ENCODE measurements around the gene ENPP4.
"Not testable (repeated sequence)": the region's sequence is repeated elsewhere in the genome, so short reads cannot be mapped to it uniquely, and the experiment has no call there.

ENPP4 gene, protein sequence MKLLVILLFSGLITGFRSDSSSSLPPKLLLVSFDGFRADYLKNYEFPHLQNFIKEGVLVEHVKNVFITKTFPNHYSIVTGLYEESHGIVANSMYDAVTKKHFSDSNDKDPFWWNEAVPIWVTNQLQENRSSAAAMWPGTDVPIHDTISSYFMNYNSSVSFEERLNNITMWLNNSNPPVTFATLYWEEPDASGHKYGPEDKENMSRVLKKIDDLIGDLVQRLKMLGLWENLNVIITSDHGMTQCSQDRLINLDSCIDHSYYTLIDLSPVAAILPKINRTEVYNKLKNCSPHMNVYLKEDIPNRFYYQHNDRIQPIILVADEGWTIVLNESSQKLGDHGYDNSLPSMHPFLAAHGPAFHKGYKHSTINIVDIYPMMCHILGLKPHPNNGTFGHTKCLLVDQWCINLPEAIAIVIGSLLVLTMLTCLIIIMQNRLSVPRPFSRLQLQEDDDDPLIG
- 53.3 to 77.8 reads per million in 2 donors for total RNA-seq

DNA sequence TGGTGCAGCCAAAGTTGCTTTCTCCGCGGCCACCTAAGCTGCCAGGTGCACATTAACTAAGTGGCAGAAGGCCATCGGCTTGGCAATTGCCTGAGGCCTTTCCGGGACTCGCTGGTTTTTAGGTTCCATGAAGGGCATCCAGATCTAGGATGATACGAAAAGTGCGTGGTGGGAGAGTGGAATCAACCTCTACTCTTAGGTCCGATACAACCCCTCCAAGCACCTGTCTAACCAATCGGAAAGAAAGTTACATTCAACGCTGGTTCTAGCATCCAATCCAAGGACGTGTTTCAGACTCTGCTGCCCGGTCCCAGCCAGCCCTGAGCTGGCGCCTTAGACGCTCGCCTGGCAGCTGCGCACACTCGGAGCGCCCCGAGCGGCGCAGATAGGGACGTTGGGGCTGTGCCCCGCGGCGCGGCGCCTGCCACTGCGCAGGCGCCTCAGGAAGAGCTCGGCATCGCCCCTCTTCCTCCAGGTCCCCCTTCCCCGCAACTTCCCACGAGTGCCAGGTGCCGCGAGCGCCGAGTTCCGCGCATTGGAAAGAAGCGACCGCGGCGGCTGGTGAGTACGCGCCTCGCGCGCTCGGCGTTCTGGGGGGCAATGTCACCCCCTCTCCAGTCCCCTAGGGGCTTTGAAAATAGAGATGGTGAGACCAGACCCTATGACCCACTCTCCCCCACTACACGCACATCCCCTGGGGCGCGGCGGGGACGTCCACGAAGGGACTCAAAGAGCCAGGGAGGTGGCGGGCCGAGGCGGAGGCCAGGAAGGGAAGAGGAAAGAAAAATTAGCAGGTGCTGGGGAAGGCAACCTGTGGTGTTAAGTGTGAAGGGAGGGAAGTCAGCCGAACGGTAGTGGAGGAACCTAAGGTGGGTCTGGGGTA is at the start of gene ENPP4:
ENPP4 (plus strand) TSS at position 361 of the 883 bp plus-strand sequence. CDS start 9,595 bp downstream, outside the sequence.
- DNase-seq = peak; percentile 88

DNA sequence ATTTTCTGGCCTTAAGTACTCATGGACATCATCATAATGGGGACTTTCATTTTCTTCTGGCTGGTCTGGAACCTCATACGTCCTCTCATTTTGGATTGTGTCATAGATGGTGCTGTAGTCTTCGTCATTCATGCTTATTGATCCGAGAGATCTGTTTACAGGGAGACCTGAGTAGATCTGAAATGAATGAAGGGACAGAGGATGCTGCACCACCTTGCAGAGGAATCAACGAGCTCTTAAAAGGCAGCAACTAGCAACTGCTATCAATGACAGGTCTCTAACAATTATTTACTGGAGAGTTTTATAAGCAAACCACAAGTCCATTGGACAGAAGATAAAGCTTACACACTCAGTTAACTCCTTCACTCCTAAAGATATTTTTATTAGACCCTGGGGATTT is 49.7 kb upstream of the ENPP4 start:
- DNase-seq = no peak

DNA sequence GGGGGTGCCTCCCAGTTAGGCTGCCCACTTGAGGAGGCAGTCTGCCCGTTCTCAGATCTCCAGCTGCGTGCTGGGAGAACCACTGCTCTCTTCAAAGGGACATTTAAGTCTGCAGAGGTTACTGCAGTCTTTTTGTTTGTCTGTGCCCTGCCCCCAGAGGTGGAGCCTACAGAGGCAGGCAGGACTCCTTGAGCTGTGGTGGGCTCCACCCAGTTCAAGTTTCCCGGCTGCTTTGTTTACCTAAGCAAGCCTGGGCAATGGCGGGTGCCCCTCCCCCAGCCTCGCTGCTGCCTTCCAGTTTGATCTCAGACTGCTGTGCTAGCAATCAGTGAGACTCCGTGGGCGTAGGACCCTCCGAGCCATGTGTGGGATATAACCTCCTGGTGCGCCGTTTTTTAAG is 44.1 kb upstream of the ENPP4 start:
- not testable (repeated sequence) for DNase-seq

DNA sequence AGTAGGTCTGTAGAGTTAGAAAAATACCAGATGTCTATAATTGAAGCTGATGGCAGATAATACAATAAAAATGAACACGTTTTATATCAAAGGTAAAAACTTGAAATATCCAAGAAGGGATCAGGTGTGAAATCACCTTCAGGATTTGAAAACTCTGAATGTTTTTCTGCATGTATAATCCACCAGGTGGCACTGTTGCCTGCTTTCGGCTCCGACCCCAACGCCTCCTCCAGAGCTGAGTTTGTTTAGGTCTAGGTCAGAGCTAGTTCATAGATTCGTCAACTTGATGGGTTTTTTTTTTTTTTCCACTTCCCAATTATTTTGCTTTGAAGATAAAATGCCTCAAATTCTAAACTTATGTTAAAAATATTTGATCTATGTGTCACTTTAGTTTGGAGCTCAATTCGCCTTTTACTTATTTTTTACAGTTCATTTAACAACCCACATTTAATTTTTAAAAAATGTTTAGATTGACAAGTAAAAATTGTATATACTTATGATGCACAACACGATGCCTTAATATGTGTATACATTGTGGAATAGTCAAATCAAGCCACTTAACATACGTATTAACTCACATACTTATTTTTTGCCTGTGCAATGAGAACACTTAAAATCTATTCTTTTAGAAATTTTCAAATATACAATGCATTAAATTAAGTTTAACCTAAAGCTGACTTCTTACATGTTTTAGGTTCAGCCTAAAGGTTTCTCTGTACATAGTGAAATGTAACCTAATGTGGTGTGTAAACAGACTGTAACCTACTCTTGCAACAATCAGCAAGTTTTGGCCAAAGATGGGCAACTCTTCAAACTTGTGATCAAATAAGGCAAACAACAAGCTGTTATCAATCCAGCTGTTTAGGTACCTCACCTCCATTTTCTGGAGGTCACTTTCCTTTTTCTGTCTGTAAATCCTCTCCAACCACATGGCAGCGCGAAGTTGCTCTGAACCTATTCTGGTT is 39.4 kb upstream of the ENPP4 start:
- no peak for DNase-seq

DNA sequence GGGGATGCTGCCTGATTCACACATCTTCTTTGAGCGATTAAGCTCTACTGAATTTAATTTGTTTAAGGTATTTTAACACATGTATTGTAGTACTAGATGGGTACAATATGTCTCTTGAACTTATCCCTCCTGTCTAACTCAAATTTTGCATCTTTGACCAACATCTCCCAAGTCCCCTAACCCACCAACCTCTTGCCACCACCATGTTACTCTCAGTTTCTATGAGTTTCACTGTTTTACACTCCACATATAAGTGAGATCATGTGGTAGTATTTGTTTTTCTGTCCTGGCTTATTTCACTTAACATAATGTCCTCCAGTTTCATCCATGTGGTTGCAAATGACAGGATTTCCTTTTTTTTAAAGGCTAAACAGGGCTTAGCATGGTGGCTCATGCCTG is 38.7 kb upstream of the ENPP4 start:
- no peak for DNase-seq

DNA sequence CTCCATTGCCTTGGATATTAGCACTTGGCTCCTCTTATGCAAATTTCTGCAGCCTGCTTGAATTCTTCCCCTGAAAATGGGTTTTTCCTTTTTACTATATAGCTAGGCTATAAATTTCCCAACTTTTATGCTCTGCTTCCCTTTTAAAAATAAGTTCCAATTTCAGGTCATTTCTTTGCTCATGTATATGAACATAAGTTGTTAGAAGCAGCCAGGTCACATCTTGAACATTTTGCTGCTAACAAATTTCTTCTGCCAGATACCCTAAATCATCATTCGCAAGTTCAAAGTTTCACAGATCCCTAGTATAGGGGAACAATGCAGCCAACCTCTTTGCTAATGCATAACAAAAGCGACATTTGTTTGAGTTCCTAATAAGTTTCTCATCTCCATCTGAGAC is 34.5 kb upstream of the ENPP4 start:
- DNase-seq = no peak

DNA sequence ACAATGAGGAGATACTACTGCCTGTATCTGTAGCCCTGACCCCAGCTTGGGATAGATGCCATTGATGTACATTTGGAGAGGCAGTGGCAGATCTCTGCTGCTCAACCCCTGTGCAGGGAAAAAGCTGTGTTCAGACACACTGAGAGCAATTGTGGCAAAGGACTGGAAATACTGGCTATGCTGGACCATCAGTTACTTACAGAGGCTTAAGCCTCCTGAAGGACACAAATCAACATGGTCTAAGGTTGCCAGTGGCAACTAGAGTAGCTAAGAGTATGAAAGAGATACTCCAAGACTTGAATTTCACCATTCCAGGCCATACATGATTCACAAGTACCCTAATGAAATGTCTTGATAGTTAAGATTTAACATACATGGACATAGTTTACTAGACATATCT is 32.4 kb upstream of the ENPP4 start:
- DNase-seq = no peak

DNA sequence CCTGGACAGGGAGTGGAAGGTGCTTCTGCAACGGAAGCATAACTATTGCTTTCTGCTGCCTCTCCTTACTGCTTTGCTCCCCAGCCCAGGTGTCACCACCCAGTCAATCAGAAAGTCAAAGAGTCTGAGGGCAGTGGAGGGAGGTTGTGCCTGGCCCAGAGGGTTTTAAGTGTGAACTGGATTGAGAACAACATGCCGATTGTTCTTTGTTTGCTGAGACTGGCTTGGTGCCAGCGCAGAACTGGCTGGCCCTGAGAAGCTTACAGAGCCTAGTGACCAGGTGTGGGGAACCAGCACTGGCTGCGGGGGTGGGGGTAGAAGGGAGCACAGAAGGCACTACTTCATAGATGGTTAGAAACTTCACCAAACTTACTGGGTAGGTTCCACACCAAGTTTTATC is 31.1 kb upstream of the ENPP4 start:
- DNase-seq = no peak

DNA sequence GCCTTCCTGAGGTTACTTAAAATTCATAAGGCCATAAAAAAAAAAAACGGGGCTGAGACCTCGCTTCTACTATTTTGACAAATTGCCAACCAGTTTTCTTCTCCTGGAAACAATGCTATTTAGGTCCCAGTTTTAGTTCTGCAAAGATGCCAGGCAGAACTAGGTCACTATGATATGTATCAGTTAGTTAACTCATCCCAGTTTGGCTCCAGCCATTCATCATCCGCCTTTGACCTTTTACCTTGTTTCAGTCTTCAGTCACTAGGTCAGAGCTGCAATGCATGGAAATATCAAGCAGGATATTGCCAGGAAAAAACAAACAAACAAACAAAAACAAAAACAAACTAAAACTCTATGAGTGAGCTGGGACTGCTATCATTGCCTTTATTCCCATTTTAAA is 29.8 kb upstream of the ENPP4 start:
- DNase-seq = no peak

DNA sequence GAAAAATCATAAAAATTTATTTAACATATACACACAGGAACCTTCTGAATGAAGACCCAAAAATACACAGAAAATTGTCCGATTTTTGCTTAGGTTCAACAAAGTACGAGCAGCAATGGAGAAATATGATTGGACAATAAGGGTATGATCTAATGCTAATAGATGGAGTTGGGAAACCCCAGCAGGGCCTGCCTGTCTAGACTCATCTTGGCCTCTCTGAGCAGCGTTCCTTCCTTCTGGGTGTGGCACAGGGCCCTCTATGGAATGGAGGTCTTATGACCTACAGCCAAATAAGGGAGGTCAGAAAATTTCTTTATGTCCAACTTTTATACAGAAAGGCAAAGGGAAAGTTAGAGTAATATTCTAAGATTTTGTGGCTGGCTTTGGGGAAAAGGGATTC is 27.7 kb upstream of the ENPP4 start:
- no peak for DNase-seq

DNA sequence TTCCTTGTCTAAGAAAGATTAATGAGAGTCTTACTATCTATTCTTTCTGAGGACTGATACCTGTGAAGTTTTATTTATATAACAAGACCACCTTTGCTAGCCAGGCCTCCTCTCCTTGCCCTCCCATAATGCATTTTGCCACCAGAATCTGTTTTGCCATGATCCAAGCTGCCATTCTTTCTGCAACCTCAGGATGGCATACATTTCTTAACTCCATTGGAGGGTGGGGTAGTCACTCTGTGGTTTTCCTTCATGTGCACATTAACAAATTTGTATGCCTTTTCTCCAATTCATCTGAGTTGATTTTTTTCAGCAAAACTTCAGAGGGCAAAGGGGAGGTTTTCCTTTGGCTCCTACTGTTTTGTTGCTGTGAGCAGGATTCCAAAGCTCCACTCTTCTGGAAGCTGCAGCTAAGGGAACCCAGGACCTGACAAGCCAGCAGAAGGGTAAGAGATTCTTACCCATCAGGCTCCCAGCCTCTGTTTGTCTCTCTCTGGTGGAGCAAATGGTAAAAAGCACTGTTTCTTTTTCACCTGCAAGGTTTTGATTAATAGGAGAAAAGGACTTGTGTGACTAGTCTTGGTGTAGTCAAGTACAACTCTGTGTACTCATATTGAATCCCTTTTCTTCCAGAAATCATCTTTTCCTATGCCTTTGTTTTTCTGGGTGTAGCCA is 26.2 kb upstream of the ENPP4 start:
- DNase-seq = no peak

DNA sequence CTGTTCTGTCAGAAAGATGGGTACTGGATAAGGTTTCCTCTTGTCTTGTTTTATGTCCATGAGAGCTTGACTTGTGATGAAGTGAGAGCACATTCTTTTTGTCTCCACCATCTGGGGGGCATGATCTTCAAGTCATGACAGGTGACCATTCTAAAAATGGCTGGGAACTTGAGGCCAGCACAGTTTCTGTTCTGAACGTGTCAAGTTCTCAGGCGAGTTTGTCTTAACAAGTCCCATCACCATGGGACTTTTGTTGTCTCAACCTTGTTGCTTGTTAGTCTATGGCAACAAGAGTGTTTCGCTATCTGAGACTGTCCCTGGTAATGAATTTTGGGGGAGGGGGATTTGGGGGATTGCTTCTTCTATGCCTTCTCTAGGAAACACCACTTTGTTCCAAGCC is 25.6 kb upstream of the ENPP4 start:
- no peak for DNase-seq

DNA sequence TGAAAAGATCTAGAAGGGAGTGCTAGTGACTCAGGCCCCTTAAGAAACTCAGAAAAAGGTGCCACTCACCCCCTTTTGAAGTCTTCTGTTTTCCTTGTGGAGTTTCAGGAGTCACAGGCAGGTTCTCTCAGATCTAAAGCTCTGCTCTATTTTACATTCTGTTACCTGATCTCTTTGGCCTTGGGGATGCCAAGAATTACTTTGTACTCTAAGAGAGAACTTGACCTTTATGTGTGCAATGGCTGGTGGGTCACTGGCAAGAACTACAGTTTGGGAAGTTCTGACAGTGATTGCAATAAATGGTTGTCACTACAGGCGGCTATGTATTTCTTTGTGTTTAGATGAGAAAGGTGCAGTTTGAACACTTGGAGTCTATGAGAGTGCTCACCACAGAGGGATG is 24.2 kb upstream of the ENPP4 start:
- no peak for DNase-seq

DNA sequence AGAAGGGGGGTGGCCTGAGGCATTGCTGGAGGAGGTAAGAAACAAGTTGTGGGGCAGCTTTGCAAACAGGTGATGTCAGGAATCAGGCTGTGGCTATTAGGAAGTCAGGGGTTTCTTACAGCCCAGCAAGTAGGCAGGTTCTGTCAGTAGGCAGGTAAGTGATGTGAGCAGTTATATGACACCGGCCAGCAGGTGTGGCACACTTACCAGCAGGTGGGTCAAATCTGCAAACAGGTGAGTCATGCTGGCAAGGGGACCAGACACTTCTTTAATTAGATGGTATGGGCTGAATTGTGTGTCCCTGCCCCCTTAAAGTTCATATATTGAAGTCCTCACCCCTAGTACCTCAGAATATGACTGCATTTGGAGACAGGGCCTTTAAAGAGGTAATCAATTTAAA is 16.4 kb upstream of the ENPP4 start:
- DNase-seq = no peak

DNA sequence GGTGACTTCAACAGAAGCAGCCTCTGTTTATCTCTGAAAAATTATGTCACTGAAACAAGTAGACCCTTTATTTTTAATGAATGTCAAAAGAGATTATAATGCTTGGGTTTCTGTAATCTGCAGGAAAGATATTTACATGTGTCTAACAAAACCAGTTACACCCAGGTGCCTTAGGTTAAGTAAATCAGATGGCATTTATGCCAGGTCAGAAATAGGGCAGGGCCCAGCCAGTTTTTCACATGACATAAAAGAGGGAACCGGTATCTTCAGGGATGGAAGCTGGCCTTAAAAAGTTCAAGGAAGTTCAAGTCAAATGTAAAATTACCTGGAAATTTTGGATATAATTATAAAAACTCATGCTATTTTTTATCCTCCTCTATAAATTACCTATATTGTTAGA is 14.2 kb upstream of the ENPP4 start:
- DNase-seq = no peak

DNA sequence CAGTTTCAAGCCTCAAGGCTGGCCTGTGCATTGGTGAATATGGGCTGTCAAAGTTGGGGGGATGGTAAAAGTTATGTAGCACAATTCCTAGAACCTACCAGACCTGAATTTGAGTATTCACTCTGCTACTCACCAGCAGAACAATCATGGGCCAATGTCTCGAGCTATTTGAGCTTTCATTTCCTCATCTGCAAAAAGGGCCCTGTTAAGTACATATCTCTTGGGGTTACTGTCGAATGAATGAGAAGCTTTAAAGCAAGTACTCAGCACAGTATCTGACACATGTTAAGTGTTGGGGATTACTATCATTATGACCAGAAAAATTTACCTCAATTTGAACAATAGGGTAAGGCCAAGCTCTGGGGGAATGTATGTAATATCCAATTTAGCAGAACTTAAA is 13.5 kb upstream of the ENPP4 start:
- no peak for DNase-seq

DNA sequence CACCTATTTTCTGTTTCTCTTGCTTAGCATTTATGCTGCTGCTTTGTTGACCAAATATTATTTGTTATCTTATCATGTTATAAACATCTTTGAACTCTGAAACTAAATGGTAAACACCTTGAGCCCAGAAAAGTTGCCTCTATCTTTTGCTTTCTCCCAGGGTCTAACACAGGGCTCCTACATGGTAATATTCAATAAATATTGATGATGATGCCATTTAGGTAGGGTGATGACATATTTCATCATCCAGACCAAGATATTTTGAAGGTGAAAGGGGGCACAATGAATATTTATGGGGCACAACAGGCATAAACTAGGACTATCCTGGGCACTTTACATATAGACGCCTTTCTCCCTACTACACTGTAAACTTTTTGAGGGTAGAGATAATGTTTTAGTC is 11.6 kb upstream of the ENPP4 start:
- no peak for DNase-seq

DNA sequence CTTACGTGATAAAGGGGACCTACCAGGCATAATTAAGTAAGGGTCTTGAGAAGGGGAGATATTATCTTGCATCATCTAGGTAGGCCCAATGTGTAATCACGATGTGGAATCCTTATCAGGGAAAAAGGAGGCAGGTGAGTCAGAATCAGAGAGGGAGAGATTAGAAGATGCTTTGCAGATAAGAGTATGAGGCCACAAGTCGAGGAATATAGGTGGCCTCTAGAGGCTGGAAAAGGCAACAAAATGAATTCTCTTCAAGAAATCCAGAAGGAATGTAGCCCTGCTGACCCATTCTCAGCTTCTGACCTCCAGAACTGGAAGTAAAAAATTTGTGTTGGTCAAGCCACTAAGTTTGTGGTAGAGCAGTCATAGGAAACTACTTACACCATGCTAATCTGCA is 11.0 kb upstream of the ENPP4 start:
- no peak for DNase-seq

DNA sequence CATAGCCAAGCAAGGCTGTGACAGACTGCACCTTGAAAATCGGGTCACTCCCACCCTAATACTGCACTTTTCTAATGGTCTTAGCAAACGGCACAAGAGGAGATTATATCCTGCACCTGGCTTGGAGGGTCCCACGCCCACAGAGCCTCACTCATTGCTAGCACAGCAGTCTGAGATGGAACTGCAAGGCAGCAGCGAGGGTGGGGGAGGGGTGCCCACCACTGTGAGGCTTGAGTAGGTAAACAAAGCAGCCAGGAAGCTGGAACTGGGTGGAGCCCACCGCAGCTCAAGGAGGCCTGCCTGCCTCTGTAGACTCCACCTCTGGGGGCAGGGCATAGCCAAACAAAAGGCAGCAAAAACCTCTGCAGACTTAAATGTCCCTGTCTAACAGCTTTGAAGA is 10.1 kb upstream of the ENPP4 start:
- DNase-seq = not testable (repeated sequence)

DNA sequence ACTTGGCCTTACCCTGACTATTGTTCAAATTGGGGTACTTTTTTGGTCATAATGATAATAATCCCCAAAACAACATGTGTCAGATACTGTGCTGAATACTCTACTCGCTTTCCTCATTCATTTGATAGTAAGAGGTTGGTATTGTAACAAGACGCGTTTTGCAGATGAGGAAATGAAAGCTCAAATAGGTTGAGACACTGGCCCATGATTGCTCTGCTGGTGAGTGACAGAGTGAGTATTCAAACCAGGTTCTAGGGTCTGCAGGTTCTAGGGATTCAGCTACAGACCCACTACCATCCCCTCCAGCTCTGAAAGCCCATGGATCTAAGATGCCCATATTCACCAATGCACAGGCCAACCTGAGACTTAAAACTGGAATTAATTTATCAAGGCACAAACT is 1.3 kb upstream of the ENPP4 start:
- no peak for DNase-seq

DNA sequence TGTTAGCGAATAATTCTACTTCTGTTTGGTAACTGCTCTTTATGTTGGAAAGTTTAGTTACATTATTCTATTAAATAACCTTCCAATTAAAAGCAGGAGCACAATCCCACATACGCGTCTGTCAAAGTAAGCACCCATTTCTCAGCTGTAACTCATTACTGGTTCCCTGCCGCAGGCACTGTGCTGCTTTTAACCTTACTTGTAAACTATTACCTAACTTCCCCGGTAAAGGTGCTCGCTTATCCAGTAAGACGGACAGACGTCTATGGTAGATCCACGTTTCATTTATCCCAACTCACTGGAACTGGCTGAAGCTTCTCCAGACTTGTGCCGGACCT is 529 bp upstream of the ENPP4 start:
- no peak for DNase-seq

DNA sequence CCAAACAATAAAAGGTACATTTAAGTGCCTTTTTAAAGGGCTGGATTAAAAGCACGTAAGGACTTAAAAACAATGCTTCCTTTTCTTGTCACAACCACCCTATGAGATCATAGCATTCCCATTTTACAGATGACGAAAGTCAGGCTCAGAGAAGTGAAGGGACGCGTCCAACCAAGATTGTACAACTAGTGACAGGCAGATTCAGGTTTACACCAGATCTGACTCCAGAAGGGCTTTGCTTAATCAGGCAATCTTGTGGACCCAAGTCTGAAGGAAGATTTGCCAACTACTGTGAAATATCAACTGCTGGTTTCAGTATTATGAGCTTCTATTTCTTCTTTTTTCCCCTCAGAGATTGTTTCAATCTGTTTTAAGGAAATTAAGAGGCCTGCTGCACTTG is 877 bp downstream of the ENPP4 start:
- DNase-seq = no peak
